Activated CD8-positive, alpha-beta memory T cell treated with anti-CD3 and anti-CD28 coated beads for 36 hours (primary cell): ENCODE results near the gene SLC25A3. TPM values are rescaled to one million over a fixed set of nuclear protein-coding genes. Genes with fewer than 3 reads are reported as not detected.
"Not testable (repeated sequence)": the region's sequence is repeated elsewhere in the genome, so short reads cannot be mapped to it uniquely, and the experiment has no call there.

Experiments used
- CTCF ChIA-PET: fragments of 350-600 bp; sonication (Branson Sonifier 250); formaldehyde crosslinking; loops from one replicate; lab custom pipeline; 2021; ENCODE audit warnings: antibody characterized with exemption; lab: Charles Lee
- POLR2A ChIA-PET: fragments of 350-600 bp; sonication (Branson Sonifier 250); formaldehyde crosslinking; loops from one replicate; lab custom pipeline; 2021; ENCODE audit warnings: antibody characterized with exemption; lab: Charles Lee
- total RNA-seq, 2 experiments: library from RNA; stranded (reverse); gene quantifications; one replicate each; pipeline ENCODE4 v1.2.3, GENCODE V29; 2021

The SLC25A3 gene
- 100 to 1,000 TPM; 668 to 692 TPM for total RNA-seq

GRCh38 chr12:98593351-98594049, at the start of gene SLC25A3:
Gene SLC25A3, plus strand, starts transcription at chr12:98593686. Its CDS starts 293 bp downstream, at chr12:98593979.
- ChIA-PET CTCF (interaction anchor here (1.4 to 3.7 kb wide), 3 partner anchors 18 to 51 kb away, joined by 3 to 16 read pairs (median 6); partner anchors contain the start of gene IKBIP), POLR2A (interaction anchor here (0.6 to 1.8 kb wide), 11 partner anchors 13 to 175 kb away, joined by 3 to 13 read pairs (median 4); partner anchors contain the start of genes APAF1, IKBIP and TMPO)

DNA sequence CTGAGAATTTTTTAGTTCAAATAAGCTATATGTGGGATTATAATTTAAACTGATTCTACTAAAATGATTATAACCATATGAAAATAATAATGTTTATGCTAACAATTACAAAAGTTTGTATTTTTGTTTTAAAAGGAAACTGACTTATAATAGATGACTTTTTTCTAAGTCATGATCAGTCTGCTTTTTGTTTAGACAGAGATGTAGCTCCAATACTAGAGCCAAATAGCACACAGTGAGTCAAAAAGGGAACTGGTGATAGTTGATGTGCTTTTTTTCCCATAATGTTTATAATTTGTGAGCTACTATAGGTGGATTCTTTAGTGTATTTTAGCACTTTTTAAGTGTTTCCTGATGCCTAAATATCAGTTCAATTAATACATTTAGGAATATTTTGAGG, 49.8 kb upstream of the SLC25A3 start:
- POLR2A ChIA-PET: no interaction called here

DNA sequence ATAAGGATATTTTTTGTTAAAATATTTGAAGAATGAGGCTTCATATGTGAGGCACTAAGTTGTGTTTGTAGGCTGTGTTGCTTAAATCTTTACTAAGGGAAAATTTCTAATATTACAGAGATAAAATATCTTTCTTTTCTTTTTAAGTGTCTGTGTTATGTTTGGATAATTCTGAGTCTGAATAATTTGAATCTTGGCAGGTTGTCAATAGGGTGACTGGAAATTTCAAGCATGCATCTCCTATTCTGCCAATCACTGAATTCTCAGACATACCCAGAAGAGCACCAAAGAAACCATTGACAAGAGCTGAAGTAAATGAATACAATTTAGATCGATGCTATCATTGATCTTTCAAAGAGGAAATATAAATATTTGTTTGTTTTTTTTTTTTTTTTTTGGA, 48.7 kb upstream of the SLC25A3 start:
- POLR2A ChIA-PET: interaction anchor here (0.6 kb wide), 1 partner anchor 23 kb away, joined by 6 read pairs; no protein-coding TSS in a partner anchor
- CTCF ChIA-PET: no interaction called here

More for the DNA sequence above, 49.8 kb upstream of the SLC25A3 start:
- CTCF ChIA-PET: interaction anchor here (1.7 kb wide), 1 partner anchor 11 kb away, joined by 7 read pairs; no protein-coding TSS in a partner anchor

DNA sequence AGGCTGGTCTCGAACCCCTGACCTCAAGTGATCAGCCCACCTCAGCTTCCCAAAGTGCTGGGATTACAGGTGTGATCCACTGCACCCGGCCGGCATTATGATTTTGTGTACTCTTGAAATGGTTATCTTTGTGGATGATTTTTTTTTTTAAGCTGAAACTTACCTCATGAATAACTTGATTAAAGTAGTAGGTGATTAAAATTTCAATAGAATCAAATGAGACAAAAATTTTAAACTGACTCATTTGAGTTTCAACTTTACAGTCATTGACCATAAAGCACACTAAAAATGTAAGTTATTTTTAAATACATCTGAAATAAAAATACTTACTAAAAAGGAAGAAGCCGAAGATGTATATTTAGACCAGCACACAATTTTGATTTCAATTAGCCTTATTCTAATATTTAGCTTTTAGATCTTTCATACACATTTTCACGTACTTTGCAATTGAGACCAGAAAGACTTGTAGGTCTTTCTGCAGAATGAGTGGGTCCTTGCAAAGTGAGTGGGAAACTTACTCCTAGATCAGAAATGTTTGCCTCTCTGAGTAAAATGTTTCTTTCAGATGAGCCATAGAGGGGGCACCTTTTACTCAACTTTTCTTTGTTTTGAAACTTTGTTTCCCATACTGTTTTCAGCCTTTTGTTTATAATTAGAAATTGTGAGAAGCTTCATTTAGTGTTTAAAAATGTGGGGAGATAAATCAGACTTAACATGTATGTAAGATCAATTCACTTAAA, 43.9 kb upstream of the SLC25A3 start:
- ChIA-PET POLR2A (interaction anchor here (0.6 kb wide), 1 partner anchor 52 kb away, joined by 7 read pairs; no protein-coding TSS in a partner anchor), CTCF (interaction anchor here (1.8 kb wide), 1 partner anchor 12 kb away, joined by 4 read pairs; no protein-coding TSS in a partner anchor)

DNA sequence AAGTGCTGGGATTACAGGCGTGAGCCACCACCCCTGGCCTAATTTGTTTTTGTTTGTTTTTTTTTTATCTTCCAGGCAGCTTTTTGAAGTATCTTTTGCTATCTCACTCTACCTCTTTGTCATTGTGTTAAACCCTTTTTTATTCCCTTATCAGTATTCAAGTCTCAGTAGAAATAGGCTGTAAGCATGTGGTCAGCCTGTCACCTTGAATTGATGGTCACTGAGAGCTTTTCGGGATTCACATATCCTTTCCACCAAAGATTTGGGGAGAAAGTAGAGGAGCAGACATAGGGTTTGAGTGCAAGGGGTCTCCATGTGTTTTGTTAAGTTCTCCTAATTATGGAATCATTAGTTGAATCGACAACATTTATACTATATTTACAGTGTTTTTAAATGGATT, 41.7 kb upstream of the SLC25A3 start:
- ChIA-PET CTCF (interaction anchor here (1.4 kb wide), 1 partner anchor 60 kb away, joined by 3 read pairs; no protein-coding TSS in a partner anchor), POLR2A (no interaction called here)

GRCh38 chr12:98558097-98558496, 35.4 kb upstream of the SLC25A3 start:
- CTCF ChIA-PET, POLR2A ChIA-PET: not testable (repeated sequence)

DNA sequence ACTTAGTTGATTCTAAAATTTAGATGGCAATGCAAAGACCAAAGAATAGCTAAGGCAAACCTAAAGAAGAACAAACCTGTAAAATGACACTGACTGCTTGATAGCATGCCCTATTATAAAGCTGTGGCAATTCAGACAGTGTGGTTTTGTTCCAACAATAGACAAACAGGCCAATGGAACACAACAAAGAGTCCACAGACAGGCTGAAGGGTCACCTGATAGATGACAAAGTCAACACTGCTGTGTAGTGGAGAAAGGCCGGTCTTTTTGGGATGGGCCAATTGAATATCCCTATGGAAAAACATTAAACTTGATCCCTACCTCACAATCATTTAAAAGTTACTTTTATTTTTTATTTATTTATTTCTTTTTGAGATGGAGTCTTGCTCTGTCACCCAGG, 33.8 kb upstream of the SLC25A3 start:
- ChIA-PET CTCF (no interaction called here), POLR2A (no interaction called here)

DNA sequence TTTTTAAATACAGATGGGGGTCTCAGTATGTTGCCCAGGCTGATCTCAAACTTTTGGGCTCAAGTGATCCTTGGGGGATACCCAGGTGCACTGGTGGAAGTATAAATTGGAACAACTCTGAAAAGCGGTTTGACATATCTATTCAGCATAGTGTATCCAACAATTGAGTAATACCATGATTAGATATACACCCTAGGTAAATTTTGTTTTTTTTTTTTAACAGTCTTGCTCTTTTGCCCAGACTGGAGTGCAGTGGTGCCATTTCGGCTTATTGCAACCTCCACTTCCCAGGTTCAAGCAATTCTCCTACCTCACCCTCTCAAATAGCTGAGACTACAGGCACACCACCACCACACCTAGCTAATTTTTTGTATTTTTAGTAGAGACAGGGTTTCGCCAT, 31.6 kb upstream of the SLC25A3 start:
- POLR2A ChIA-PET: no interaction called here
- CTCF ChIA-PET: interaction anchor here (1.1 kb wide), 1 partner anchor 12 kb away, joined by 4 read pairs; no protein-coding TSS in a partner anchor

DNA sequence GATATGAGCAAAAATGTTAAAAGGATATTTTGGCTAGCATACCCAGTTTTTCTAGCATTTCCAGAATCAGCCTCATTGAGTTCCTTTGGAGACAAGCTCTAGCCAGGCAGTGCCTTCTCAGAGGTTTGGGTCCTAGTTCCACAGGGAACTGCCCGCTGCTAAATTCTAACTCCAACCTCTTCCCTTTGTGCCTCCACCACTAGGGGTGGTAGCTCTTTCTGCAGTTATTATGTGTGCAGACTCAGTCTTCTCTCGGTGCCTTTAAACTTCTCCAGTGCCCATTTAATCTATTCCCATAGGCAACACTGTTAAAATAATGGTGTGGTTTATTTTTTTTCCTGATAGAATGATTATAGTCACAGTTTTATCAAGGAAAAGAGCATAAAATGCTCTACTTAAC, 21.5 kb upstream of the SLC25A3 start:
- ChIA-PET CTCF (interaction anchor here (1.5 kb wide), 1 partner anchor 15 kb away, joined by 3 read pairs; no protein-coding TSS in a partner anchor), POLR2A (no interaction called here)

GRCh38 chr12:98574110-98574509, 19.4 kb upstream of the SLC25A3 start:
- CTCF ChIA-PET: no interaction called here

GRCh38 chr12:98575013-98575412, 18.5 kb upstream of the SLC25A3 start:
- CTCF ChIA-PET: interaction anchor here (1.1 to 1.2 kb wide), 2 partner anchors 8 to 18 kb away, joined by 3 to 4 read pairs; partner anchors contain the start of gene SLC25A3
- POLR2A ChIA-PET: interaction anchor here (0.6 kb wide), 1 partner anchor 1790 kb away, joined by 8 read pairs; no protein-coding TSS in a partner anchor

More at GRCh38 chr12:98574110-98574509, 19.4 kb upstream of the SLC25A3 start:
- POLR2A ChIA-PET: no interaction called here

DNA sequence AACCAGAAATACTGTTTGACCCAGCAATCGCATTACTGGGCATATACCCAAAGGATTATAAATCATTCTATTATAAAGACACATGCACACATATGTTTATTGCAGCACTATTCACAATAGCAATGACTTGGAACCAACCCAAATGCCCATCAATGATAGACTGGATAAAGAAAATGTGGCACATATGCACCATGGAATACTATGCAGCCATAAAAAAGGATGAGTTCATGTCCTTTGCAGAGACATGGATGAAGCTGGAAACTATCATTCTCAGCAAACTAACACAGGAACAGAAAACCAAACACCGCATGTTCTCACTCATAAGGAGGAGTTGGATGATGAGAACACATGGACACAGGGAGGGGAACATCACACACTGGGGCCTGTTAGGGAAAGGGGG, 16.7 kb upstream of the SLC25A3 start:
- CTCF ChIA-PET, POLR2A ChIA-PET: not testable (repeated sequence)

- POLR2A ChIA-PET: no interaction called here
- CTCF ChIA-PET: no interaction called here
Observed at GRCh38 chr12:98578392-98578791, 15.1 kb upstream of the SLC25A3 start.

DNA sequence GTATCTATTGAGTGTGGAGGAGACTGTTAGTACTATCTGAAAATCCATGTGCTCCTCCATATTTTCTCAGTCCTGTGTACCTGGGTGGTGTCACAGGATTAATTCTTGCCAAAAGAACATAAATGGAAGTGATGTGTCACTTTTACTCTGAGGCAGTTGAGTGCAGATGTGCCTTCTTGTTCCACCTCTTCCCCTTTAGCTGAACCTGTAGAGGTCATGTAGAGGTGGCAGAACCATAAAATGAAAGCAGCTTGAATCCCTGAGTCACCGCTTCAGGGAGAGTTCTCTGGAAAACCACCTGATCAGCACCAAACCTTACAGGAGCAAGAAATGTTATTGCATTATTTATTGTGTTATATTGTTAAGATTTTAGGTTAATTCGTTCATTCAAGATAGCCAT, 14.7 kb upstream of the SLC25A3 start:
- ChIA-PET POLR2A (no interaction called here), CTCF (no interaction called here)

DNA sequence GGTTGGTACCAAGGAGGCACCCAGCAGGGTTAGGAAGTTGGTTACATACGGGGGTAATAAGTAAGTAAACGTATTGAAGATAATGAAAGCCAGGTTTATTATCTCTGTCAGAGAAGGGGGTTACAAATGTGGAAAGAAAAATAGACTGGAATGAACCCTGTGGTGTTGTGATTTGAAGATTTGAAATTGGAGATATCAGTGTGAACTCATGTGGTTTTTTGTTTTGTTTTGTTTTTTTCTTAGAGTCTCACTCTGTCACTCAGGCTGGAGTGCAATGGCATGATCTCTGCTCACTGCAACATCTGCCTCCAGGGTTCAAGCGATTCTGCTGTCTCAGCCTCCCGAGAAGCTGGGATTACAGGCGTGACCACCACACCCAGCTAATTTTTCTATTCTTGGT, 14.1 kb upstream of the SLC25A3 start:
- POLR2A ChIA-PET: no interaction called here
- CTCF ChIA-PET: no interaction called here

- ChIA-PET POLR2A (no interaction called here), CTCF (no interaction called here)
Observed at GRCh38 chr12:98579835-98580234, 13.7 kb upstream of the SLC25A3 start.

DNA sequence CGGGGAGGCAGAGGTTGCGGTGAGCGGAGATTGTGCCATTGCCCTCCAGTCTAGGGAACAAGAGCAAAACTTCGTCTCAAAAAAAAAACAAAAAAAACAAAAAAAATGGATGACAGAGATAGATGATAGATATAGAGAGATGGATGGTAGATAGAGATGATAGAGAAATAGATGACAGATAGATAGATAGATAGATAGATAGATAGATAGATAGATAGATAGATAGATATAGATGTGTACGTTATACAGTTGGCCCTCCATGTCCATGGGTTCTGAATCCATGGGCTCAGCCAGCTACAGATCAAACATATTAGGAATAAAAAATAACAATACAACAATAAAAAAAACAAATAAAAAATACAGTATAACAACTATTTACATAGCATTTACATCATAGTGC, 12.8 kb upstream of the SLC25A3 start:
- POLR2A ChIA-PET: no interaction called here
- CTCF ChIA-PET: no interaction called here

GRCh38 chr12:98581101-98581500, 12.4 kb upstream of the SLC25A3 start:
- POLR2A ChIA-PET: no interaction called here
- CTCF ChIA-PET: no interaction called here

DNA sequence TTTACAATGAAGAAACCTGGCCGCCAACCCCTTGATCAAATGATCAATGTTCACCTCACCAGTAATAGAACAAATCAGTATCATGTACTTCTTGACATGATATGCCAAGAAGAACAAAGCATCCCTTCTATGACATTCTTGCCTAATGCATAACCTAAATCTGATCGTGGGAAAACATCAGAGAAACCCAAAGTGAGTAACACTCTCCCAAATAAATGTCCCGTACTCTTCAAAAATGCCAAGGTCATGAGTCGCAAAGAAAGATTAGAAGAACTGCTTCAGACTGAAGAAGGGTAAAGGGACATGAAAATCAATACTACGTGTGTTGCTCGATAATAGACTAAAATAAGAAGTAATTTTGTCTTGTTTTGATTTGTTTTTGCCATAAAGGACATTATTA, 11.4 kb upstream of the SLC25A3 start:
- ChIA-PET POLR2A (no interaction called here), CTCF (no interaction called here)

DNA sequence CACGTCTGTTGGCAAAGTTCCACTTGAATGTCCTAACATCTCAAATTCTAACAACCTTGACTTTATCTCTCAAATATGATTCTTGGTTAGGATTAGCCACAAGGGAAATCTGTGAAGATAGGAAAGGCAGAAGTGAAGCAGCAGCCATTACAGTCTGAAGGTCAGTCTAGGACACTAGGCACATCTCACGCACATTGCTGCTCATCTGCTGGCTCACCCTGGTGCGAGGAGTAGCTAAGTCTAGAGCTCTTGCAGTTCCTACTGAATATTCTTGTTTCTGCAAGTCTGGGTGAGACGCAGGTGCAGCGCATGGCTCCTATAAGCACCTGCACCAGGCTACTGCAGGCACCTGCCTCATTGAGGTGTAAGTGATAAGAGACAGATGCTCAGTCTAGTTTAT, 6.4 kb upstream of the SLC25A3 start:
- CTCF ChIA-PET: interaction anchor here (1.1 kb wide), 1 partner anchor 15 kb away, joined by 3 read pairs; no protein-coding TSS in a partner anchor
- POLR2A ChIA-PET: interaction anchor here (0.7 kb wide), 1 partner anchor 1685 kb away, joined by 5 read pairs; no protein-coding TSS in a partner anchor
